Mesenchymal stem cell (in vitro differentiated cells and primary cell): ENCODE measurements around the gene CST5.

Experiments
- DNase-seq: peaks from one replicate; pipeline ENCODE4 v3.0.0-alpha.2; 2013
- H2AFZ ChIP-seq: one replicate; pipeline ENCODE4 v1.6.1; 2013; ENCODE audit warnings: low read depth, mild to moderate bottlenecking, control low read depth, inconsistent platforms, low read length, moderate library complexity
- H2AK5ac ChIP-seq: 2 replicates; pipeline ENCODE4 v1.6.1; 2013; ENCODE audit warnings: low read length, moderate library complexity, mild to moderate bottlenecking, inconsistent platforms; ENCODE audit not compliant: severe bottlenecking
- H2BK120ac ChIP-seq: one replicate; pipeline ENCODE4 v1.6.1; 2013; ENCODE audit warnings: low read depth, mild to moderate bottlenecking, inconsistent platforms, low read length, moderate library complexity
- H2BK12ac ChIP-seq, 2 experiments: one replicate each; pipeline ENCODE4 v1.6.1; 2013; ENCODE audit warnings: inconsistent platforms in 2 of 2, low read length in 2 of 2, mild to moderate bottlenecking in 2 of 2, moderate library complexity in 2 of 2, control low read depth in 1 of 2
- H2BK15ac ChIP-seq: one replicate; pipeline ENCODE4 v1.6.1; 2013; ENCODE audit warnings: mild to moderate bottlenecking, low read depth, inconsistent platforms; ENCODE audit not compliant: poor library complexity, severe bottlenecking
- H2BK5ac ChIP-seq: 2 replicates; pipeline ENCODE4 v1.6.1; 2013; ENCODE audit warnings: low read depth, mild to moderate bottlenecking, low read length, control low read depth, inconsistent platforms; ENCODE audit not compliant: poor library complexity, severe bottlenecking
- H3K14ac ChIP-seq, 2 experiments: one replicate each; pipeline ENCODE4 v1.6.1; 2013; ENCODE audit warnings: inconsistent platforms in 2 of 2, low read length in 2 of 2, control low read depth in 1 of 2, mild to moderate bottlenecking in 1 of 2, moderate library complexity in 1 of 2
- H3K18ac ChIP-seq, 2 experiments: one replicate each; pipeline ENCODE4 v1.6.1; 2013; ENCODE audit warnings: inconsistent platforms in 2 of 2, low read length in 2 of 2, control low read depth in 1 of 2, low read depth in 1 of 2, mild to moderate bottlenecking in 1 of 2
- H3K23ac ChIP-seq, 2 experiments: one replicate each; pipeline ENCODE4 v1.6.1; 2013; ENCODE audit warnings: inconsistent platforms in 2 of 2, low read length in 2 of 2, mild to moderate bottlenecking in 2 of 2, moderate library complexity in 2 of 2, control low read depth in 1 of 2
- H3K27ac ChIP-seq: 2 replicates; pipeline ENCODE4 v1.5.1; 2013; ENCODE audit warnings: mild to moderate bottlenecking, moderate library complexity, low read length, control low read depth, inconsistent platforms; ENCODE audit not compliant: poor library complexity, severe bottlenecking
- H3K27me3 ChIP-seq, 2 experiments: 2 replicates each; pipeline versions ENCODE4 v1.6.1 to v1.7.0; 2013; ENCODE audit warnings: low read length in 2 of 2, mild to moderate bottlenecking in 2 of 2, moderate library complexity in 2 of 2, control low read depth in 1 of 2, inconsistent platforms in 1 of 2; ENCODE audit not compliant: control insufficient read depth in 1 of 2, insufficient read depth in 1 of 2
- H3K36me3 ChIP-seq, 2 experiments: 2 replicates each; pipeline versions ENCODE4 v1.6.1 to v1.7.0; 2013; ENCODE audit warnings: low read length in 2 of 2, control low read depth in 1 of 2, inconsistent platforms in 1 of 2, low read depth in 1 of 2, mild to moderate bottlenecking in 1 of 2; ENCODE audit not compliant: insufficient read depth in 2 of 2, control insufficient read depth in 1 of 2
- H3K4ac ChIP-seq, 2 experiments: one replicate each; pipeline ENCODE4 v1.6.1; 2013; ENCODE audit warnings: inconsistent platforms in 2 of 2, low read length in 2 of 2, mild to moderate bottlenecking in 2 of 2, moderate library complexity in 2 of 2, control low read depth in 1 of 2, low read depth in 1 of 2
- H3K4me1 ChIP-seq: 2 replicates; pipeline ENCODE4 v1.6.1; 2013; ENCODE audit warnings: low read depth, low read length, control low read depth; ENCODE audit not compliant: control insufficient read depth, insufficient read depth
- H3K4me2 ChIP-seq: 2 replicates; pipeline ENCODE4 v1.6.1; 2013; ENCODE audit warnings: low read length, mild to moderate bottlenecking, inconsistent platforms; ENCODE audit not compliant: poor library complexity, severe bottlenecking
- H3K4me3 ChIP-seq, 2 experiments: 2 replicates each; pipeline versions ENCODE4 v1.5.1 to v1.7.0; 2013; ENCODE audit warnings: low read length in 2 of 2, mild to moderate bottlenecking in 2 of 2, control low read depth in 1 of 2, low read depth in 1 of 2; ENCODE audit not compliant: insufficient read depth in 1 of 2
- H3K79me1 ChIP-seq: replicated peaks from 2 replicates; pipeline ENCODE4 v1.6.1; 2013; ENCODE audit warnings: mild to moderate bottlenecking, control low read depth, low read length, inconsistent platforms; ENCODE audit not compliant: poor library complexity, severe bottlenecking
- H3K9ac ChIP-seq: 2 replicates; pipeline ENCODE4 v1.7.0; 2013; ENCODE audit warnings: mild to moderate bottlenecking, low read length, moderate library complexity
- H3K9me3 ChIP-seq: 2 replicates; pipeline ENCODE4 v1.7.0; 2013; ENCODE audit warnings: mild to moderate bottlenecking, low read length; ENCODE audit not compliant: control insufficient read depth
- H4K8ac ChIP-seq: one replicate; pipeline ENCODE4 v1.6.1; 2013; ENCODE audit warnings: inconsistent platforms, mild to moderate bottlenecking, low read length, moderate library complexity
- H4K91ac ChIP-seq: one replicate; pipeline ENCODE4 v1.6.1; 2013; ENCODE audit warnings: mild to moderate bottlenecking, low read length, inconsistent platforms
- WGBS: methylation state at CpG from one replicate; pipeline ENCODE4 v1.1.7; 2013; ENCODE audit warnings: mixed read lengths; 5-methylcytosine and 5-hydroxymethylcytosine counted together

The CST5 gene

DNA sequence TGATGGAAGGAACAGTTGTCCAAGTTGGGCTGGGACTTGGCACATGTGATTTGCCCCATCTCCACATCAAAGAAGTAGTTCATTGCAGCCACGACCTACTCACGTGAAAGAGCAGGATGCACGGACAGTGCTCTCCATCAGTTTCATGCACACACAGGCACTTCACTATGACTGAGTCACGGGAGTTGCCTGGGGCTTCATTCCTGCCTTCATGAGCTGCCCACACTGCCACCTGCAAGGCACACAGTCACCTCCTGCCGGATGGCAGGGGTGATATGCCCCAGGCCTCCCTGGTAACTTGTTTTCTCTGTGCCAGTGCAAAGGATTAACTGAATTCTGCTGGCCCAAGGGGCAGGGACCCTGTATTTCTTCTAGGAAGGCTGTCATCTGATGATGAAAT lies 22.8 kb downstream of the CST5 start:
- Histone ChIP-seq H3K9me3 (no peaks in the 10 kb centered on the region), H3K27ac (no peak overlapping the region), H2BK5ac (no peak overlapping the region), H3K36me3 (no peaks in the 10 kb centered on the region), H2BK15ac (no peak overlapping the region), H3K27me3 (peaks cover 6 to 19% of the 10 kb centered on the region in 2 experiments), H3K14ac (no peak overlapping the region), H3K9ac (no peak overlapping the region), H3K23ac (no peak overlapping the region), H3K4ac (no peak overlapping the region), H2AFZ (no peak overlapping the region), H3K79me1 (no peaks in the 10 kb centered on the region), H4K91ac (no peak overlapping the region), H4K8ac (no peak overlapping the region), H2BK12ac (no peak overlapping the region), H3K4me1 (peaks cover 6% of the 10 kb centered on the region), H3K4me3 (no peak overlapping the region), H3K18ac (no peak overlapping the region), H2AK5ac (no peak overlapping the region), H3K4me2 (no peak overlapping the region), H2BK120ac (no peak overlapping the region)
- DNase-seq, result no peak
- WGBS, result 84% methylated on average over 5 of the region's 5 CpGs

GRCh38 chr20:23856226-23856625 lies 23.3 kb downstream of the CST5 start:
- H2BK120ac ChIP-seq, result no peak overlapping the region
- H3K9me3 ChIP-seq, result no peaks in the 10 kb centered on the region
- no peak overlapping the region for H2BK12ac ChIP-seq
- H3K9ac ChIP-seq, result no peak overlapping the region
- WGBS, result 91% methylated on average over 5 of the region's 5 CpGs
- no peak overlapping the region for H2BK5ac ChIP-seq
- no peak for DNase-seq
- H3K4ac ChIP-seq, result no peak overlapping the region
- H2AK5ac ChIP-seq, result no peak overlapping the region
- H3K18ac ChIP-seq, result no peak overlapping the region
- no peak overlapping the region for H3K4me3 ChIP-seq
- H2AFZ ChIP-seq, result no peak overlapping the region
- H3K23ac ChIP-seq, result no peak overlapping the region
- no peak overlapping the region for H4K8ac ChIP-seq
- no peak overlapping the region for H2BK15ac ChIP-seq
- no peak overlapping the region for H3K14ac ChIP-seq
- H3K4me2 ChIP-seq, result no peak overlapping the region
- H3K27me3 ChIP-seq, result peaks cover 6 to 19% of the 10 kb centered on the region in 2 experiments
- H4K91ac ChIP-seq, result no peak overlapping the region
- H3K27ac ChIP-seq, result no peak overlapping the region
- H3K79me1 ChIP-seq, result no peaks in the 10 kb centered on the region
- H3K36me3 ChIP-seq, result no peaks in the 10 kb centered on the region
- H3K4me1 ChIP-seq, result peaks cover 6% of the 10 kb centered on the region

- WGBS, result 50% methylated on average over 1 of the region's 2 CpGs
- Histone ChIP-seq H3K4ac (no peak overlapping the region), H3K27ac (no peak overlapping the region), H3K18ac (no peak overlapping the region), H3K4me2 (no peak overlapping the region), H2AK5ac (no peak overlapping the region), H3K36me3 (no peaks in the 10 kb centered on the region), H2BK120ac (no peak overlapping the region), H3K9me3 (no peaks in the 10 kb centered on the region), H2AFZ (no peak overlapping the region), H3K4me3 (no peak overlapping the region), H3K27me3 (peaks cover 3 to 17% of the 10 kb centered on the region in 2 experiments), H4K8ac (no peak overlapping the region), H3K9ac (no peak overlapping the region), H2BK15ac (no peak overlapping the region), H2BK12ac (no peak overlapping the region), H3K79me1 (no peaks in the 10 kb centered on the region), H3K23ac (no peak overlapping the region), H3K4me1 (no peaks in the 10 kb centered on the region), H3K14ac (no peak overlapping the region), H4K91ac (no peak overlapping the region), H2BK5ac (no peak overlapping the region)
- no peak for DNase-seq
Observed at GRCh38 chr20:23841693-23842092, 37.9 kb downstream of the CST5 start.

DNA sequence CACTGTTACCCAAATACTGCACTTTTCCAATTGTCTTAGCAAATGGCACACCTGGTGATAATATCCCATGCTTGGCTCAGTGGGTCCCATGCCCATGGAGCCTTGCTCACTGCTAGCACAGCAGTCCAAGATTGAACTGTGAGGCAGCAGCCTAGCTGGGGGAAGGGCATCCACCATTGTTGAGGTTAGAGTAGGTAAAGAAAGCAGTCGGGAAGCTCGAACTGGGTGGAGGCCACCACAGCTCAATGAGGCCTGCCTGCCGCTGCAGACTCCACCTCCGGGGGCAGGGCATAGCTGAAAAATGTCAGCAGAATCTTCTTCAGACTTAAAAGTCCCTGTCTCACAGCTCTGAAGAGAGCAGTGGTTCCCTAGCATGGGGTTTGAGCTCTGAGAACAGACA lies 43.8 kb downstream of the CST5 start:
- no peak overlapping the region for H4K8ac ChIP-seq
- H3K27me3 ChIP-seq, result peaks cover 0 to 12% of the 10 kb centered on the region in 2 experiments
- H2BK5ac ChIP-seq, result no peak overlapping the region
- H3K9ac ChIP-seq, result no peak overlapping the region
- no peaks in the 10 kb centered on the region for H3K9me3 ChIP-seq
- H3K4me1 ChIP-seq, result peaks cover 5% of the 10 kb centered on the region
- DNase-seq, result no peak
- no peaks in the 10 kb centered on the region for H3K79me1 ChIP-seq
- no peak overlapping the region for H3K23ac ChIP-seq
- no peak overlapping the region for H2BK12ac ChIP-seq
- no peak overlapping the region for H3K14ac ChIP-seq
- no peaks in the 10 kb centered on the region for H3K36me3 ChIP-seq
- H3K18ac ChIP-seq, result no peak overlapping the region
- H3K4me2 ChIP-seq, result no peak overlapping the region
- H2BK120ac ChIP-seq, result no peak overlapping the region
- 91% methylated on average over 4 of the region's 4 CpGs for WGBS
- H3K4ac ChIP-seq, result no peak overlapping the region
- H2BK15ac ChIP-seq, result no peak overlapping the region
- H2AFZ ChIP-seq, result no peak overlapping the region
- no peak overlapping the region for H3K4me3 ChIP-seq
- H2AK5ac ChIP-seq, result no peak overlapping the region
- no peak overlapping the region for H3K27ac ChIP-seq
- H4K91ac ChIP-seq, result no peak overlapping the region
